ENCODE measurements around the gene TNS1. TPM values are rescaled to one million over a fixed set of nuclear protein-coding genes. Genes with fewer than 3 reads are reported as not detected.
"Not testable (repeated sequence)": the region's sequence is repeated elsewhere in the genome, so short reads cannot be mapped to it uniquely, and the experiment has no call there.

Gene TNS1
- total RNA-seq, 4 donors from 2014 or later = 57.7 to 120 (median 95.7) TPM

- intact Hi-C loops (cut with DNase I; ENCODE audit: low total_unique reads) = no loop called here
- 88 to 92% methylated on average over 6 of the region's 6 CpGs for WGBS, 2 donors
- TF ChIP-seq CTCF (IDR thresholded peaks at IDR 0.05) (no peak), POLR2A (IDR thresholded peaks at IDR 0.05) (no peak)
- DNase-seq (ENCODE audit: low spot score in 2 of 2) = peak in 1 of 2 donors; percentile 52
- no peak overlapping the region for H3K4me3 ChIP-seq (ENCODE audit: low read depth, poor library complexity, severe bottlenecking)
Observed at GRCh38 chr2:218020966-218021535, 18.3 kb upstream of the TNS1 start.

DNA sequence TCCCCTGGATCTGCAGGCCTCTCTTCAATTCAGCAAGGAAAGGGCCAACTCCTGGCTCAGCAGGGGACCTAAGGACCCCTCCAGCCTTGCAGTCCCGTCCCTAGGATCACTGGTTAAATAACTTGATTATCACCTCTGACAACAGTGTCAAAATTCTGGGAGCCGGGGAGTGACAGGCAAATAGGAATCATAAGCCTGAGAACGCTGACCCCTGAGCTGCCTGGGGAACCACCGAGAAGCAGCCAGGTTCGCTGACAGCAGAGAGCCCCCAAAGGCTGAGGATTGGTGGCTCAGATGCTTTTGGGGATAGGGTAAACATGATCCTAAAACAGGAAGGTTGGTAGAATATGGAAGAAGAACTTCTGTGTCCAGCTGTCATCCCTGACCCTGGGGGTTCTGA lies 17.5 kb upstream of the TNS1 start:
- DNase-seq (ENCODE audit: low spot score in 2 of 2) = peak in 1 of 2 donors; percentile 71
- intact Hi-C loops (cut with DNase I; ENCODE audit: low total_unique reads) = no loop called here
- no peak for TF ChIP-seq POLR2A (IDR thresholded peaks at IDR 0.05)
- WGBS, 2 donors = 95 to 96% methylated on average over 5 of the region's 5 CpGs
- H3K4me3 ChIP-seq (ENCODE audit: low read depth, poor library complexity, severe bottlenecking) = no peak overlapping the region

GRCh38 chr2:218019411-218020060 lies 16.7 kb upstream of the TNS1 start:
- no peak for DNase-seq (ENCODE audit: low spot score in 2 of 2)
- 87 to 88% methylated on average over 7 of the region's 7 CpGs for WGBS, 2 donors
- TF ChIP-seq CTCF (IDR thresholded peaks at IDR 0.05) (no peak), POLR2A (IDR thresholded peaks at IDR 0.05) (no peak)
- no peak overlapping the region for H3K4me3 ChIP-seq (ENCODE audit: low read depth, poor library complexity, severe bottlenecking)
- intact Hi-C loops (cut with DNase I; ENCODE audit: low total_unique reads) = no loop called here

GRCh38 chr2:218018842-218019125 lies 16.0 kb upstream of the TNS1 start:
- intact Hi-C loops (cut with DNase I; ENCODE audit: low total_unique reads); DNase-seq (ENCODE audit: low spot score in 2 of 2); H3K4me3 ChIP-seq (ENCODE audit: low read depth, poor library complexity, severe bottlenecking): not testable (repeated sequence)
- WGBS, 2 donors = 91 to 93% methylated on average over 4 of the region's 4 CpGs

DNA sequence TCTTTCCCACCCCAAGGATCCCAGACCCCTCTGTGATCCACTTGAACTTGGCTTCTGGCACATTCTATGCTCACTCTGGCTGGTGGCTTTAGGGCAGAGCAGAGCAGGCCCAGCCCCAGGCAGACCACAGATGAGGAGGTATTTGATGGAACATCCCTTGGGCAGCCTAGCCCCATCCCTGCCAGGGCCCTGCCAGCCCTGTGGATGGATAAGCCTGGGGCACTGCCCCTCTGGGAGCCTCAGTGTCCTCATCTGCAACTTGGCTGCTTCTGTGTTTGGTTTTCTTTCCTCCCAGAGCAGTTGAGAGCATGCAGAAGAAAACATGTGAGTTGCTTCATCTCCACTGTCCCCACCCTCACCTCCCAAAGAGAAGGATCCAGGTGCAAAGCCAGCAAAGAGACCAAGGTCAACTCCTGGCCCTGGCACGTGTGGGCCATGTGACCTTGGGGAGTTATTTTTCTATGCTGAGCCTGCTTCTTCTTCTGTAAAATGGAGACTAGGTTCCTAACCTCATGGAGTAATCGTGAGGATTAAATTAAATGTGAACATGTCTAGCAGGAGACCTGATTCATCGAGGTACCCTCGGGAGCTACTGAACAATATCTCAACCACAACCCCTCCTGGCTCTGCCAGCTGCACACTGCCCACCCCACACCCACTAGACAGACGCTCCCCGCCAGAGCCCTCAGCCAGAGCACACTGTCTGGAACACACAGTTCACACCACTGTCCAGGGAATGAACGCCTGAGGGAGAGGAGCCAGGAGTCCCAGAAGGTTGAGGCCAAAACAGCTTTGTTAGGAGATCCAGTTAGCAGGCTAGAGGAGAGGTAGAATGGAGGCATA lies 14.6 kb upstream of the TNS1 start:
- intact Hi-C loops (cut with DNase I; ENCODE audit: low total_unique reads) = no loop called here
- no peak overlapping the region for H3K4me3 ChIP-seq (ENCODE audit: low read depth, poor library complexity, severe bottlenecking)
- DNase-seq (ENCODE audit: low spot score in 2 of 2) = no peak
- no peak for TF ChIP-seq CTCF (IDR thresholded peaks at IDR 0.05)
- TF ChIP-seq POLR2A (IDR thresholded peaks at IDR 0.05) = no peak
- WGBS, 2 donors = 51 to 57% methylated on average over 7 of the region's 7 CpGs

DNA sequence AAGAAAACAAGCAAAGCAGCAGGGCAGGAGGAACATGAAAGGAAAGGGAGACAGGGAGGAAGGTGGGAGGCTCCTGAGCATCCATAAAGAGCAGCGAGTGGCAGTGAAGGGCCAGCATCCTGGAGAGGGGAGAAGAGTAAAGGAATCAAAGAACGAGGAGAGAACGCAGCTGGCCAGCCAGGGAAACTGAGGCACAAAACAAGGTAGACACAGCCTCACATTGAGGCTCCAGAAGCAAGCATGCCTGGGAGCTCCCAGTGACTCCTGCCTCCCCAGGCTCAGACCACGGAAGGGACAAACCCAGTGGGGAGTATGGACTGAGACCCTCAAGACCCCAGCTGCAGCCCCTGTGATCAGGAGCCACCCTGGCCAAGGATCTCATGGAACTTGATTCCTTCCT lies 14.0 kb upstream of the TNS1 start:
- TF ChIP-seq CTCF (IDR thresholded peaks at IDR 0.05) (no peak), POLR2A (IDR thresholded peaks at IDR 0.05) (no peak)
- WGBS, 2 donors = 95 to 98% methylated on average over 4 of the region's 4 CpGs
- DNase-seq (ENCODE audit: low spot score in 2 of 2) = no peak
- H3K4me3 ChIP-seq (ENCODE audit: low read depth, poor library complexity, severe bottlenecking) = no peak overlapping the region
- intact Hi-C loops (cut with DNase I; ENCODE audit: low total_unique reads) = no loop called here

All from lower leg skin (tissue), 4 donors.